ENCODE results near the gene AP5Z1. TPM values are rescaled to one million over a fixed set of nuclear protein-coding genes. Genes with fewer than 3 reads are reported as not detected.

Gene AP5Z1
- total and polyA plus RNA-seq, 11 donors, result 8.4 to 31.9 (median 13.4) TPM

- intact Hi-C loops (cut with DNase I), result no loop called here
- H3K27ac ChIP-seq, result no peak overlapping the region
- H3K4me1 ChIP-seq, result peaks cover 0 to 4% (median 0%) of the 10 kb centered on the region in 12 donors
- peaks cover 0 to 12% (median 0%) of the 10 kb centered on the region in 9 donors for H3K27me3 ChIP-seq
- no peak overlapping the region for H3K4me3 ChIP-seq
- H3K9me3 ChIP-seq, result no peaks in the 10 kb centered on the region
- no peak for ATAC-seq
- no peak for TF ChIP-seq POLR2A (IDR thresholded peaks at IDR 0.05)
- TF ChIP-seq, protein P1, sequence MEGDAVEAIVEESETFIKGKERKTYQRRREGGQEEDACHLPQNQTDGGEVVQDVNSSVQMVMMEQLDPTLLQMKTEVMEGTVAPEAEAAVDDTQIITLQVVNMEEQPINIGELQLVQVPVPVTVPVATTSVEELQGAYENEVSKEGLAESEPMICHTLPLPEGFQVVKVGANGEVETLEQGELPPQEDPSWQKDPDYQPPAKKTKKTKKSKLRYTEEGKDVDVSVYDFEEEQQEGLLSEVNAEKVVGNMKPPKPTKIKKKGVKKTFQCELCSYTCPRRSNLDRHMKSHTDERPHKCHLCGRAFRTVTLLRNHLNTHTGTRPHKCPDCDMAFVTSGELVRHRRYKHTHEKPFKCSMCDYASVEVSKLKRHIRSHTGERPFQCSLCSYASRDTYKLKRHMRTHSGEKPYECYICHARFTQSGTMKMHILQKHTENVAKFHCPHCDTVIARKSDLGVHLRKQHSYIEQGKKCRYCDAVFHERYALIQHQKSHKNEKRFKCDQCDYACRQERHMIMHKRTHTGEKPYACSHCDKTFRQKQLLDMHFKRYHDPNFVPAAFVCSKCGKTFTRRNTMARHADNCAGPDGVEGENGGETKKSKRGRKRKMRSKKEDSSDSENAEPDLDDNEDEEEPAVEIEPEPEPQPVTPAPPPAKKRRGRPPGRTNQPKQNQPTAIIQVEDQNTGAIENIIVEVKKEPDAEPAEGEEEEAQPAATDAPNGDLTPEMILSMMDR (IDR thresholded peaks at IDR 0.05), result no peak
- 82 to 89% (median 87%) methylated on average over 14 to 29 of the region's 29 CpGs for WGBS, 4 donors
- peaks cover 0 to 4% (median 0%) of the 10 kb centered on the region in 9 donors for H3K36me3 ChIP-seq
- no peak for DNase-seq
These were observed 29.9 kb downstream of the AP5Z1 start for GRCh38 chr7:4805110-4805983.

DNA sequence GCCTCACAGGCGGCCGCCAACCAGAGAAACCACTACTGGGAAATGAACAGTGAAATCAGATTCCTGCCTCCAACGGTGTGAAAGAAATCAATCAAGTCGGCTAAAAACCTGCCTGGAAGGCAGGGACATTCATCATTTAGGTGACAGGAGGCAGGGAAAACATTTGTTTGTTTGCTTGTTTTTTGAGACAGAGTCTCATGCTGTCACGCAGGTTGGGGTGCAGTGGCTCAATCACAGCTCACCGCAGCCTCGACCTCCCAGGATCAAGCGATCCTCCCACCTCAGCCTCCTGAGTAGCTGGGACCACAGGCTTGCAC is 30.5 kb downstream of the AP5Z1 start:
- intact Hi-C loops (cut with DNase I), result no loop called here

DNA sequence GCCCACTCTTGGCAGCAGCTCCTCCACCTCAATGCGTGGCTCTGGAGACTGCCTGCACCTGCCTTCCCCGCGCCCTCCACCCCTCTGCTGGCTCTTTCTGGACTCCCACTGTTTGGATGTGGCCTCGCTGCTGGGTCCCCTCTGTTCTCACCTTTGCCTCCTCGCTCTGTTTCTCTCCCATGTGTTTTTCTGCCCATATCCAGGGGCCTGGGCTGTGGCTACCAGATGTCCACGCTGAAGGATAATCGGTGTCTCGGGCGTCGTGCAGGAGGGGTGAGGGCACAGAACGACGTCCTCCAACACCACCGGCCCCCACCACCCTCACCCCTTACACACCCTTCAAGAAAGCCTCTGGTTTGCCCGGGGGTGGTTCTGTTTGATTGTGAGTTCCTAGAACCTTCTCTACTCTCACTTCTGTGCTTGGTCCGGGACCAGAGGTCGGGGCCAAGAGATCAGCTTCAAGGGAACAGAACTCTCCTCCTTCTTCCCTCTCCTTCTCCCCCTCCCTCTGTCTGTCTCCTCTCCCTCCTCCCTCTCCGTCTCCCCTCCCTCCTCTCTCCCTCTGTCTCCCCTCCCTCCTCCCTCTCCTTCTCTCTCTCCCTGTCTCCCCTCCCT is 31.7 kb downstream of the AP5Z1 start:
- intact Hi-C loops (cut with DNase I), result no loop called here
- DNase-seq (no peak), ATAC-seq (peak in 3 of 4 donors; percentile 35 to 49 (median 43))
- 70 to 81% (median 73%) methylated on average over 17 of the region's 17 CpGs for WGBS, 4 donors
- no peak overlapping the region for H3K4me3 ChIP-seq
- H3K27me3 ChIP-seq, result peaks cover 0 to 12% (median 0%) of the 10 kb centered on the region in 9 donors
- peaks cover 0 to 8% (median 0%) of the 10 kb centered on the region in 9 donors for H3K36me3 ChIP-seq
- TF ChIP-seq, protein P1 (IDR thresholded peaks at IDR 0.05), result no peak
- TF ChIP-seq POLR2A (IDR thresholded peaks at IDR 0.05), result no peak
- peaks cover 0 to 4% (median 0%) of the 10 kb centered on the region in 12 donors for H3K4me1 ChIP-seq
- peak overlapping the region in 4 of 12 donors; percentile 5 to 62 (median 24) for H3K27ac ChIP-seq
- H3K9me3 ChIP-seq, result no peaks in the 10 kb centered on the region

More for the DNA sequence above, 30.5 kb downstream of the AP5Z1 start:
- 83 to 88% (median 84%) methylated on average over 6 to 8 of the region's 8 CpGs for WGBS, 4 donors
- peaks cover 0 to 4% (median 0%) of the 10 kb centered on the region in 12 donors for H3K4me1 ChIP-seq
- TF ChIP-seq POLR2A (IDR thresholded peaks at IDR 0.05), result no peak
- TF ChIP-seq, protein P1 (IDR thresholded peaks at IDR 0.05), result no peak
- ATAC-seq (no peak), DNase-seq (no peak)
- no peaks in the 10 kb centered on the region for H3K9me3 ChIP-seq
- no peak overlapping the region for H3K4me3 ChIP-seq
- H3K27me3 ChIP-seq, result peaks cover 0 to 12% (median 0%) of the 10 kb centered on the region in 9 donors
- H3K27ac ChIP-seq, result no peak overlapping the region
- peaks cover 0 to 8% (median 0%) of the 10 kb centered on the region in 9 donors for H3K36me3 ChIP-seq

GRCh38 chr7:4807598-4808016 is 32.2 kb downstream of the AP5Z1 start:
- TF ChIP-seq POLR2A (IDR thresholded peaks at IDR 0.05), result no peak
- TF ChIP-seq, protein P1 (IDR thresholded peaks at IDR 0.05), result no peak
- Histone ChIP-seq H3K36me3 (peaks cover 0 to 8% (median 0%) of the 10 kb centered on the region in 9 donors), H3K27me3 (peaks cover 0 to 12% (median 0%) of the 10 kb centered on the region in 9 donors), H3K27ac (peak overlapping the region in 1 of 12 donors; percentile 56), H3K9me3 (no peaks in the 10 kb centered on the region), H3K4me1 (peaks cover 0 to 4% (median 0%) of the 10 kb centered on the region in 12 donors), H3K4me3 (no peak overlapping the region)
- WGBS, 4 donors, result 48 to 74% (median 63%) methylated on average over 5 of the region's 5 CpGs
- peak; percentile 31 to 66 (median 60) for ATAC-seq
- DNase-seq, result peak in 1 of 5 donors; percentile 14
- intact Hi-C loops (cut with DNase I), result no loop called here

Measured in heart left ventricle (tissue), 16 donors.